Panc1 (cell line): ENCODE measurements around the gene PRSS33. TPM values are rescaled to one million over a fixed set of nuclear protein-coding genes. Genes with fewer than 3 reads are reported as not detected.
A peak's percentile ranks its signal among the peaks of the same experiment; 100 is the strongest.

Experiments
- ATAC-seq: fragments of 200-7000 bp; cut with Tn5 transposase; 2 replicates; pipeline ENCODE4 v1.9.1; 2020; ENCODE audit warnings: mild to moderate bottlenecking, moderate library complexity
- BruUV-seq: library from RNA; stranded (reverse); fragments of 400-500 nt; replicated peaks from 2 replicates; lab custom pipeline; 2021; lab: Mats Ljungman, UMichigan
- CTCF ChIA-PET: fragments of 300-600 bp; sonication (Branson Sonifier 250); formaldehyde crosslinking; loops from one replicate; lab custom pipeline; 2022; ENCODE audit warnings: antibody characterized with exemption; lab: Charles Lee
- POLR2A ChIA-PET: fragments of 300-600 bp; sonication (Branson Sonifier 250); formaldehyde crosslinking; loops from one replicate; lab custom pipeline; 2022; ENCODE audit warnings: antibody characterized with exemption; lab: Charles Lee
- DNase-seq: peaks from one replicate; pipeline ENCODE4 v3.0.0-alpha.2; 2010; ENCODE audit warnings: low read depth, low spot score
- H3K27ac ChIP-seq: 2 replicates; pipeline ENCODE4 v1.5.1; 2011; ENCODE audit warnings: mild to moderate bottlenecking, low read length, inconsistent platforms
- H3K27me3 ChIP-seq: fragments of 200-500 bp; sonication (Bioruptor generic); 2 replicates; pipeline ENCODE4 v1.6.0; 2014; ENCODE audit warnings: low read length, inconsistent platforms; ENCODE audit not compliant: control insufficient read depth, insufficient read depth
- H3K36me3 ChIP-seq: fragments of 200-500 bp; sonication (Bioruptor generic); 2 replicates; pipeline ENCODE4 v1.5.1; 2014; ENCODE audit warnings: inconsistent platforms, mild to moderate bottlenecking, low read length, moderate library complexity; ENCODE audit not compliant: control insufficient read depth, insufficient read depth
- H3K4me1 ChIP-seq: 2 replicates; pipeline ENCODE4 v1.5.1; 2011; ENCODE audit warnings: inconsistent platforms, mild to moderate bottlenecking, low read length, moderate library complexity; ENCODE audit not compliant: control insufficient read depth, insufficient read depth
- H3K4me3 ChIP-seq, 2 experiments: 2 replicates each; pipeline ENCODE4 v1.5.1; 2011 to 2012; ENCODE audit warnings: low read depth in 2 of 2, low read length in 2 of 2, mild to moderate bottlenecking in 2 of 2, inconsistent platforms in 1 of 2, moderate library complexity in 1 of 2
- H3K9me3 ChIP-seq: fragments of 200-500 bp; sonication (Bioruptor generic); 2 replicates; pipeline ENCODE4 v1.5.1; 2014; ENCODE audit warnings: low read depth, mild to moderate bottlenecking, inconsistent platforms, low read length, moderate library complexity; ENCODE audit not compliant: control insufficient read depth, insufficient read depth
- POLR2AphosphoS5 ChIP-seq: IDR thresholded peaks from 2 replicates; pipeline ENCODE4 v1.6.1; 2012; ENCODE audit warnings: mild to moderate bottlenecking, low read depth, low read length, moderate library complexity
- SIN3A ChIP-seq: IDR thresholded peaks from 2 replicates; pipeline ENCODE4 v1.6.1; 2012; ENCODE audit warnings: low read depth, mild to moderate bottlenecking, low read length, moderate library complexity, borderline replicate concordance; ENCODE audit not compliant: insufficient read depth
- TCF7L2 ChIP-seq: IDR thresholded peaks from 2 replicates; pipeline ENCODE4 v1.6.1; 2011; ENCODE audit warnings: mild to moderate bottlenecking, low read depth, low read length, inconsistent platforms
- in situ Hi-C: cut with HindIII; loops from 2 replicates; pipeline ENCODE4 v1.10.0; 2016; ENCODE audit warnings: low sequenced_read_pairs, low pct_unique_long_range_greater_than_20kb
- intact Hi-C: fragments of 100-400 bp; cut with micrococcal nuclease; formaldehyde crosslinking; loops from one replicate; pipeline ENCODE4 v1.10.0; 2022; ENCODE audit not compliant: unreplicated experiment
- total RNA-seq: library from RNA; stranded (reverse); gene quantifications from one replicate; pipeline ENCODE4 v1.2.1, GENCODE V29; 2021; ENCODE audit not compliant: unreplicated experiment
- TF ChIP-seq, protein P1 (sequence below), 2 experiments: IDR thresholded peaks; 2 replicates each; pipeline ENCODE4 v1.6.1; 2011 to 2012; ENCODE audit warnings: low read depth in 2 of 2, control low read depth in 1 of 2, low read length in 1 of 2, mild to moderate bottlenecking in 1 of 2, moderate library complexity in 1 of 2; ENCODE audit not compliant: insufficient read depth in 1 of 2
- TF ChIP-seq, protein P2 (sequence below): fragments of 450-650 bp; IDR thresholded peaks from 2 replicates; pipeline ENCODE4 v1.5.1; 2017; ENCODE audit warnings: mild to moderate bottlenecking

PRSS33 gene
- total RNA-seq, 1 experiment from 2014 or later, result 0.59 TPM

DNA sequence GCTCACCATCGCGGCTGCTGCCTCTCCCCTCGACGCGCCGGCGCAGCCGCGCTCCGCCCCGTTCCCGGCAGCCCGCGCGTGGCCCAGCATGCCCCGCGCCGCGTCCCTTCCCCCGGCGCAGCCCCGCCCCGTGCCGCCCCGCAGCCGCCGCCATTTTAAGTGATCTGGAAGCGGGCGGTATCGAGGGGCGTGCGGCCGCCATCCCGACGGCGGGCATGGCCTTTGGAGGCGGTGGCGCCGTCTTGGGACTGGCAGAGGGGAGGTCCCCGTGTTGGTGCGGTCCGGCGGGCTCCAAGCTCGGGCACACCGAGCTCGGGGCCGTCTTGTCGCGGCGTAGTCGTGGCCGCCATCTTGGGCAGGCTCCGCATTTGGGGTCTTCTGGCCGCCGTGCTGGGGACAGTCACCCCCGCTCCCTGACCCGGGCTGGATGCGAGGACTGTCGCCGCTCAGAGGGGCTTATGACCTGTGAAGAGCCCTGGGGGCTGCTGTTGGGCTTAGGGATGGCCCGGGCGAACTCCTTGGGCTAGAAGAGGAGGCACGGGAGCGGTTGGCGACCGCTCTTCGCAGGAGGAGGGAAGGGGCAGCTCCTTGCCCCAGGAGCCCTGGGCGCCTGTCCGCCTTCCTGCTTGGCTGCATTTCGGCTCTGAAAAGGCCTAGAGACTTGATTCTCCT is 10.0 kb downstream of the PRSS33 start, which contains the start of gene ELOB:
TSS of gene ELOB (minus strand) at position 50 of the 672 bp plus-strand sequence. CDS start at position 9, 41 bp downstream.
- ChIA-PET POLR2A (no interaction called here), CTCF (no interaction called here)
- intact Hi-C loops, result no loop called here
- in situ Hi-C loops, result no loop called here
- H3K36me3 ChIP-seq, result peaks cover 7% of the 10 kb centered on the region
- TF ChIP-seq POLR2AphosphoS5, result peak; percentile 86
- TF ChIP-seq, protein P1, sequence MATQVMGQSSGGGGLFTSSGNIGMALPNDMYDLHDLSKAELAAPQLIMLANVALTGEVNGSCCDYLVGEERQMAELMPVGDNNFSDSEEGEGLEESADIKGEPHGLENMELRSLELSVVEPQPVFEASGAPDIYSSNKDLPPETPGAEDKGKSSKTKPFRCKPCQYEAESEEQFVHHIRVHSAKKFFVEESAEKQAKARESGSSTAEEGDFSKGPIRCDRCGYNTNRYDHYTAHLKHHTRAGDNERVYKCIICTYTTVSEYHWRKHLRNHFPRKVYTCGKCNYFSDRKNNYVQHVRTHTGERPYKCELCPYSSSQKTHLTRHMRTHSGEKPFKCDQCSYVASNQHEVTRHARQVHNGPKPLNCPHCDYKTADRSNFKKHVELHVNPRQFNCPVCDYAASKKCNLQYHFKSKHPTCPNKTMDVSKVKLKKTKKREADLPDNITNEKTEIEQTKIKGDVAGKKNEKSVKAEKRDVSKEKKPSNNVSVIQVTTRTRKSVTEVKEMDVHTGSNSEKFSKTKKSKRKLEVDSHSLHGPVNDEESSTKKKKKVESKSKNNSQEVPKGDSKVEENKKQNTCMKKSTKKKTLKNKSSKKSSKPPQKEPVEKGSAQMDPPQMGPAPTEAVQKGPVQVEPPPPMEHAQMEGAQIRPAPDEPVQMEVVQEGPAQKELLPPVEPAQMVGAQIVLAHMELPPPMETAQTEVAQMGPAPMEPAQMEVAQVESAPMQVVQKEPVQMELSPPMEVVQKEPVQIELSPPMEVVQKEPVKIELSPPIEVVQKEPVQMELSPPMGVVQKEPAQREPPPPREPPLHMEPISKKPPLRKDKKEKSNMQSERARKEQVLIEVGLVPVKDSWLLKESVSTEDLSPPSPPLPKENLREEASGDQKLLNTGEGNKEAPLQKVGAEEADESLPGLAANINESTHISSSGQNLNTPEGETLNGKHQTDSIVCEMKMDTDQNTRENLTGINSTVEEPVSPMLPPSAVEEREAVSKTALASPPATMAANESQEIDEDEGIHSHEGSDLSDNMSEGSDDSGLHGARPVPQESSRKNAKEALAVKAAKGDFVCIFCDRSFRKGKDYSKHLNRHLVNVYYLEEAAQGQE (IDR thresholded peaks at IDR 0.05; ENCODE audit: insufficient read depth in 1 of 2, low read depth in 2 of 2, low read length in 1 of 2), result no peak
- TF ChIP-seq TCF7L2, result no peak
- peak; percentile 58; the same call in 1 of the 2 replicates for TF ChIP-seq SIN3A
- TF ChIP-seq, protein P2, sequence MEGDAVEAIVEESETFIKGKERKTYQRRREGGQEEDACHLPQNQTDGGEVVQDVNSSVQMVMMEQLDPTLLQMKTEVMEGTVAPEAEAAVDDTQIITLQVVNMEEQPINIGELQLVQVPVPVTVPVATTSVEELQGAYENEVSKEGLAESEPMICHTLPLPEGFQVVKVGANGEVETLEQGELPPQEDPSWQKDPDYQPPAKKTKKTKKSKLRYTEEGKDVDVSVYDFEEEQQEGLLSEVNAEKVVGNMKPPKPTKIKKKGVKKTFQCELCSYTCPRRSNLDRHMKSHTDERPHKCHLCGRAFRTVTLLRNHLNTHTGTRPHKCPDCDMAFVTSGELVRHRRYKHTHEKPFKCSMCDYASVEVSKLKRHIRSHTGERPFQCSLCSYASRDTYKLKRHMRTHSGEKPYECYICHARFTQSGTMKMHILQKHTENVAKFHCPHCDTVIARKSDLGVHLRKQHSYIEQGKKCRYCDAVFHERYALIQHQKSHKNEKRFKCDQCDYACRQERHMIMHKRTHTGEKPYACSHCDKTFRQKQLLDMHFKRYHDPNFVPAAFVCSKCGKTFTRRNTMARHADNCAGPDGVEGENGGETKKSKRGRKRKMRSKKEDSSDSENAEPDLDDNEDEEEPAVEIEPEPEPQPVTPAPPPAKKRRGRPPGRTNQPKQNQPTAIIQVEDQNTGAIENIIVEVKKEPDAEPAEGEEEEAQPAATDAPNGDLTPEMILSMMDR, result no peak
- DNase-seq, result no peak
- H3K4me3 ChIP-seq, result peak within 1 kb of the TSS; percentile 89 to 93
- ATAC-seq, result peak; percentile 89
- TSS peak; percentile 93 for BruUV-seq
- peak within 1 kb of the TSS; percentile 99 for H3K27ac ChIP-seq
- peaks cover 38% of the 10 kb centered on the region for H3K4me1 ChIP-seq
- no peaks in the 10 kb centered on the region for H3K27me3 ChIP-seq
- H3K9me3 ChIP-seq, result no peaks in the 10 kb centered on the region

GRCh38 chr16:2776500-2777139 is 10.7 kb downstream of the PRSS33 start:
- intact Hi-C loops, result no loop called here

More at GRCh38 chr16:2776500-2777139, 10.7 kb downstream of the PRSS33 start:
- DNase-seq (no peak), ATAC-seq (peak; percentile 37)
- Histone ChIP-seq H3K4me3 (peak overlapping the region; percentile 88 to 93), H3K4me1 (peaks cover 46% of the 10 kb centered on the region), H3K9me3 (no peaks in the 10 kb centered on the region), H3K36me3 (peaks cover 7% of the 10 kb centered on the region), H3K27ac (peak overlapping the region; percentile 98), H3K27me3 (no peaks in the 10 kb centered on the region)
- ChIA-PET POLR2A (no interaction called here), CTCF (interaction anchor here (0.6 kb wide), 1 partner anchor 47 kb away, joined by 4 read pairs; no protein-coding TSS in a partner anchor)
- no TSS peak for BruUV-seq
- TF ChIP-seq SIN3A, result peak; percentile 56; the same call in 1 of the 2 replicates
- TF ChIP-seq, protein P2, result no peak
- in situ Hi-C loops, result no loop called here
